ENCODE data around the gene LHFPL3.
"Not testable (repeated sequence)": the region's sequence is repeated elsewhere in the genome, so short reads cannot be mapped to it uniquely, and the experiment has no call there.

The LHFPL3 gene

DNA sequence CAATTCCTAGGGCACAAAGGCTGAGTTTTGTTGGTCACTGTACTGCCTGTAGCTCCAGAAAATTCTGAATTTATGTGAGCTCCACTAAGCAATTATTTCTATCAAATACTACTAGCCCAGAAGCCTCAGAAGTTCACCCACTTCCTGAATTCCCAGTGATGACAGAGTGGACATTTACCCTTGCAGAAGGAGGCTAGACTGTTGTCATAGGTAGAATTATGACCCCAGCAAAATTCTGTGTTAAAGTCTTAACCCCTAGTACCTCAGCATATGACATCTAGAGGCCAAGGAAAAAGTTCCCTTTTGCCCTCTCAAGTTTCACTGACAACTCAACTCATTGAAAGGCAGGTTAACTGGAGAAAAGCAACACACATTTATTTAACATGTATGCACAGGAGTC, 606.9 kb downstream of the LHFPL3 start:
- no peak overlapping the region for H3K14ac ChIP-seq (ENCODE audit: low read length)
- no peak overlapping the region for H2BK5ac ChIP-seq (ENCODE audit: low read depth, low read length, poor library complexity)
- peaks cover 2% of the 10 kb centered on the region for H3K9me3 ChIP-seq (ENCODE audit: insufficient read depth, low read depth, low read length)
- no peak overlapping the region for H3K4me3 ChIP-seq (ENCODE audit: low read depth, low read length)
- H3K4me1 ChIP-seq (ENCODE audit: control insufficient read depth in 1 of 2, insufficient read depth in 2 of 2, low read length in 2 of 2): peaks cover 0 to 4% of the 10 kb centered on the region in 2 experiments
- H3K36me3 ChIP-seq (ENCODE audit: control insufficient read depth in 1 of 2, insufficient read depth in 2 of 2, low read length in 2 of 2): no peaks in the 10 kb centered on the region
- H3K4ac ChIP-seq (ENCODE audit: low read depth, low read length): no peak overlapping the region
- no peaks in the 10 kb centered on the region for H3K79me2 ChIP-seq (ENCODE audit: control insufficient read depth, insufficient read depth, low read length, poor library complexity)
- no peaks in the 10 kb centered on the region for H3K27me3 ChIP-seq (ENCODE audit: insufficient read depth, low read length)
- no peak overlapping the region for H4K8ac ChIP-seq (ENCODE audit: low read depth, low read length)
- no peak overlapping the region for H3K4me2 ChIP-seq (ENCODE audit: low read length)
- no peaks in the 10 kb centered on the region for H3K79me1 ChIP-seq (ENCODE audit: low read length)
- no peak overlapping the region for H3K27ac ChIP-seq (ENCODE audit: low read depth, low read length)
- H3K9ac ChIP-seq (ENCODE audit: low read length): no peak overlapping the region
- no peak for DNase-seq
- H2BK120ac ChIP-seq (ENCODE audit: insufficient read depth, low read length, poor library complexity): no peak overlapping the region
- H2AK5ac ChIP-seq (ENCODE audit: low read length): no peak overlapping the region
- no peak overlapping the region for H4K91ac ChIP-seq (ENCODE audit: low read depth, low read length)
- H3K18ac ChIP-seq (ENCODE audit: low read length): no peak overlapping the region
- H4K12ac ChIP-seq (ENCODE audit: low read depth, low read length): no peak overlapping the region
- no peak overlapping the region for H2BK12ac ChIP-seq (ENCODE audit: low read length)
- no peak overlapping the region for H3K23ac ChIP-seq (ENCODE audit: low read length)
- H2AFZ ChIP-seq (ENCODE audit: insufficient read depth, low read length, poor library complexity): no peak overlapping the region

DNA sequence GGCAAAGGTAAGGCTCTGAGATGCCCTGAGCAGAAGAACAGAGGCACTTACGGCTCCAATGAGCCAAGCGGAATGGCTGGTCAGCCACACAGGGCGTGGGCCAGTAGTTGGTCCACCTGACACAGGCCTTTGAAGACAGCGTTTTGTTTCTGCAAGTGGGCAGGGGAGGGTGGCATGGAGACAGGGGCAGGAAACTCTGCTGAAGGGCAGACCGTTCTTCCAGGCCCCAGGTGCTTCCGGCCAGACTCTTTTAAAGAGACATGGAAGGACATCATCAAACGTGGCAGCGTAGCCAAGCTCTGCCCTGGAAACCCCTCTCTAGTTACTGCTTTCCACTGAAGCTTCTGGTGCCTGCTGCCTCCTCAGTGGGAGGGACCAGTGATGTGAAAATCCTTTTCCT, 608.1 kb downstream of the LHFPL3 start:
- no CpG with 5 or more reads among the region's 8 CpGs for WGBS (ENCODE audit: extremely low coverage, insufficient coverage, insufficient read length)

DNA sequence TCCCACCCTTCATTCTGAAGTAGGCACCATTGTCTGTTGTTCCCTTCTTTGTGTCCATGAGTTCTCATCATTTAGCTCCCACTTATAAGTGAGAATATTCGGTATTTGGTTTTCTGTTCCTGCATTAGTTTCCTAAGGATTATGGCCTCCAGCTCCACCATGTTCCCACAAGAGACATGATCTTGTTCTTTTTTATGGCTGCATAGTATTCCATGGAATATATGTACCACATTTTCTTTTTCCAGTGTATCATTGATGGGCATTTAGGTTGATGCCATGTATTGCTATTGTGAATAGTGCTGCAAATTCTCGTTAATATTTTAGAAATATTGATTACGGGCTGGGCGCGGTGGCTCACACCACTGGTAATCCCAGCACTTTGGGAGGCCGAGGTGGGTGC, 609.1 kb downstream of the LHFPL3 start:
- H3K4me3 ChIP-seq (ENCODE audit: low read depth, low read length); H3K18ac ChIP-seq (ENCODE audit: low read length); H4K8ac ChIP-seq (ENCODE audit: low read depth, low read length): not testable (repeated sequence)

More for the DNA sequence above, 608.1 kb downstream of the LHFPL3 start:
- H2AFZ ChIP-seq (ENCODE audit: insufficient read depth, low read length, poor library complexity): no peak overlapping the region
- no peaks in the 10 kb centered on the region for H3K27me3 ChIP-seq (ENCODE audit: insufficient read depth, low read length)
- H3K23ac ChIP-seq (ENCODE audit: low read length): no peak overlapping the region
- H2BK120ac ChIP-seq (ENCODE audit: insufficient read depth, low read length, poor library complexity): no peak overlapping the region
- peaks cover 2% of the 10 kb centered on the region for H3K9me3 ChIP-seq (ENCODE audit: insufficient read depth, low read depth, low read length)
- no peaks in the 10 kb centered on the region for H3K4me1 ChIP-seq (ENCODE audit: control insufficient read depth in 1 of 2, insufficient read depth in 2 of 2, low read length in 2 of 2)
- H3K4ac ChIP-seq (ENCODE audit: low read depth, low read length): no peak overlapping the region
- no peaks in the 10 kb centered on the region for H3K79me2 ChIP-seq (ENCODE audit: control insufficient read depth, insufficient read depth, low read length, poor library complexity)
- H4K8ac ChIP-seq (ENCODE audit: low read depth, low read length): no peak overlapping the region
- no peak for DNase-seq
- no peak overlapping the region for H3K4me2 ChIP-seq (ENCODE audit: low read length)
- H4K12ac ChIP-seq (ENCODE audit: low read depth, low read length): no peak overlapping the region
- H3K4me3 ChIP-seq (ENCODE audit: low read depth, low read length): no peak overlapping the region
- no peaks in the 10 kb centered on the region for H3K79me1 ChIP-seq (ENCODE audit: low read length)
- no peak overlapping the region for H3K9ac ChIP-seq (ENCODE audit: low read length)
- no peak overlapping the region for H2BK5ac ChIP-seq (ENCODE audit: low read depth, low read length, poor library complexity)
- H2BK12ac ChIP-seq (ENCODE audit: low read length): no peak overlapping the region
- no peak overlapping the region for H3K14ac ChIP-seq (ENCODE audit: low read length)
- H3K18ac ChIP-seq (ENCODE audit: low read length): no peak overlapping the region
- H4K91ac ChIP-seq (ENCODE audit: low read depth, low read length): no peak overlapping the region
- no peak overlapping the region for H2AK5ac ChIP-seq (ENCODE audit: low read length)
- no peaks in the 10 kb centered on the region for H3K36me3 ChIP-seq (ENCODE audit: control insufficient read depth in 1 of 2, insufficient read depth in 2 of 2, low read length in 2 of 2)
- no peak overlapping the region for H3K27ac ChIP-seq (ENCODE audit: low read depth, low read length)

DNA sequence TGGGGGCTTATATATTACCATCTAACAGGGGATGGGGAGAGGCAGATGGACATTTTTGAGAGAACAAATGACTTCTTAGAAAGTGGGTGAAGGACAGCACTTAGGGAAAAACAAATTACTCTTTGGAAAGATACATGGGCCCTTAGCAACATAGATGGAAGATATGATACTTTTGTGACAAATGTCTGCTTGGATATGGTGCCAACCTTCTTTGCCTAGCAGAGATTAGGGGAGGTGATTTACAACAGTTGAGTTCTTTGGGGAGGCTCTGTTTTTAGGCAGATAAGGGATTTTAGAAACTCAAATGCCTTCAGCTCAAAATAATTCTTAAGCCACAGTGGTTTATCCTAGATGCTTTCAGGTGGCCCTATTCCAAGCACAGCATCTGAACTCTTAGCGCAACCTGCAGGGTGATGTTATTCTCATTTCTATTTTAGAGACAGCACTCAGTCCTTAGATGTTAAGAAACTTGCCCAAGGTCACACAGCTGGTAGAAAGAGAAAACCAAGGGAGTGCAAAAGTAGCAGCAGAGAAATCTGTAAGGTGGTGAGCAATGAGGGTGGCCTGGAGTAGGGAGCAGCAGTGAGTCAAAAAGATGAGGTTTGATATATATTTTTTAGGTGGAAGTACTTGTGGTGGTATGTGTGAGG, 610.5 kb downstream of the LHFPL3 start:
- no peaks in the 10 kb centered on the region for H3K9me3 ChIP-seq (ENCODE audit: insufficient read depth, low read depth, low read length)
- H3K27me3 ChIP-seq (ENCODE audit: insufficient read depth, low read length): no peaks in the 10 kb centered on the region
- H3K79me1 ChIP-seq (ENCODE audit: low read length): no peaks in the 10 kb centered on the region
- no peak overlapping the region for H4K12ac ChIP-seq (ENCODE audit: low read depth, low read length)
- H2AFZ ChIP-seq (ENCODE audit: insufficient read depth, low read length, poor library complexity): no peak overlapping the region
- no peak overlapping the region for H2BK5ac ChIP-seq (ENCODE audit: low read depth, low read length, poor library complexity)
- H3K4me3 ChIP-seq (ENCODE audit: low read depth, low read length): no peak overlapping the region
- no peaks in the 10 kb centered on the region for H3K36me3 ChIP-seq (ENCODE audit: control insufficient read depth in 1 of 2, insufficient read depth in 2 of 2, low read length in 2 of 2)
- WGBS (ENCODE audit: extremely low coverage, insufficient coverage, insufficient read length): no CpG with 5 or more reads among the region's 1 CpG
- no peak overlapping the region for H2BK12ac ChIP-seq (ENCODE audit: low read length)
- H3K23ac ChIP-seq (ENCODE audit: low read length): no peak overlapping the region
- no peak overlapping the region for H2BK120ac ChIP-seq (ENCODE audit: insufficient read depth, low read length, poor library complexity)
- H3K4ac ChIP-seq (ENCODE audit: low read depth, low read length): no peak overlapping the region
- no peak overlapping the region for H4K8ac ChIP-seq (ENCODE audit: low read depth, low read length)
- no peak overlapping the region for H3K14ac ChIP-seq (ENCODE audit: low read length)
- H4K91ac ChIP-seq (ENCODE audit: low read depth, low read length): no peak overlapping the region
- H3K79me2 ChIP-seq (ENCODE audit: control insufficient read depth, insufficient read depth, low read length, poor library complexity): no peaks in the 10 kb centered on the region
- no peak overlapping the region for H3K18ac ChIP-seq (ENCODE audit: low read length)
- no peak overlapping the region for H2AK5ac ChIP-seq (ENCODE audit: low read length)
- H3K9ac ChIP-seq (ENCODE audit: low read length): no peak overlapping the region
- no peak overlapping the region for H3K4me2 ChIP-seq (ENCODE audit: low read length)
- no peak overlapping the region for H3K27ac ChIP-seq (ENCODE audit: low read depth, low read length)
- H3K4me1 ChIP-seq (ENCODE audit: control insufficient read depth in 1 of 2, insufficient read depth in 2 of 2, low read length in 2 of 2): peaks cover 2% of the 10 kb centered on the region in 2 experiments
- no peak for DNase-seq

More for the DNA sequence above, 609.1 kb downstream of the LHFPL3 start:
- not testable (repeated sequence) for H3K14ac ChIP-seq (ENCODE audit: low read length); H2BK12ac ChIP-seq (ENCODE audit: low read length); H3K9me3 ChIP-seq (ENCODE audit: insufficient read depth, low read depth, low read length); H4K12ac ChIP-seq (ENCODE audit: low read depth, low read length); H3K4me2 ChIP-seq (ENCODE audit: low read length); H3K9ac ChIP-seq (ENCODE audit: low read length); H3K36me3 ChIP-seq (ENCODE audit: control insufficient read depth in 1 of 2, insufficient read depth in 2 of 2, low read length in 2 of 2); H2AFZ ChIP-seq (ENCODE audit: insufficient read depth, low read length, poor library complexity); H3K23ac ChIP-seq (ENCODE audit: low read length); H3K4me1 ChIP-seq (ENCODE audit: control insufficient read depth in 1 of 2, insufficient read depth in 2 of 2, low read length in 2 of 2); H2AK5ac ChIP-seq (ENCODE audit: low read length); DNase-seq; H3K4ac ChIP-seq (ENCODE audit: low read depth, low read length); H3K79me2 ChIP-seq (ENCODE audit: control insufficient read depth, insufficient read depth, low read length, poor library complexity); H2BK120ac ChIP-seq (ENCODE audit: insufficient read depth, low read length, poor library complexity); H2BK5ac ChIP-seq (ENCODE audit: low read depth, low read length, poor library complexity); H3K27me3 ChIP-seq (ENCODE audit: insufficient read depth, low read length); H4K91ac ChIP-seq (ENCODE audit: low read depth, low read length); H3K27ac ChIP-seq (ENCODE audit: low read depth, low read length); H3K79me1 ChIP-seq (ENCODE audit: low read length)
- WGBS (ENCODE audit: extremely low coverage, insufficient coverage, insufficient read length): no CpG with 5 or more reads among the region's 6 CpGs

Data from trophoblast cell (in vitro differentiated cells and primary cell).